Measurements from ENCODE around the gene GAS2.

- TF ChIP-seq EZH2 (IDR thresholded peaks at IDR 0.05; ENCODE audit: borderline replicate concordance, low read length): no peak
- no peak for TF ChIP-seq CTCF (conservative IDR thresholded peaks at IDR 0.05 in 1 of 2, IDR thresholded peaks at IDR 0.05 in 1 of 2; ENCODE audit: extremely low read depth in 1 of 2, insufficient read depth in 1 of 2, low read depth in 1 of 2, low read length in 2 of 2)
These were observed 86.5 kb downstream of the GAS2 start for GRCh38 chr11:22752908-22753310.

Measured in mammary epithelial cell (primary cell).